Activated gamma-delta T cell treated with Interleukin-2 at 50 U/mL for 16 hours (primary cell): ENCODE data around the gene INS.

ENCODE experiments used
- DNase-seq: peaks from one replicate; pipeline ENCODE4 v3.0.0-alpha.2; 2020

Gene INS

GRCh38 chr11:2164861-2165555 is 4.0 kb upstream of the INS start:
- DNase-seq = no peak

GRCh38 chr11:2164081-2164480 is 3.1 kb upstream of the INS start:
- no peak for DNase-seq

- DNase-seq = no peak
Measured at GRCh38 chr11:2163428-2163978, 2.5 kb upstream of the INS start.

- no peak for DNase-seq
Measured at GRCh38 chr11:2159536-2160413, 1.2 kb downstream of the INS start.

- DNase-seq = no peak
Measured at GRCh38 chr11:2158966-2159365, 2.0 kb downstream of the INS start.

- no peak for DNase-seq
Measured at GRCh38 chr11:2158296-2158737, 2.7 kb downstream of the INS start.

GRCh38 chr11:2157294-2158040 is 3.5 kb downstream of the INS start:
- DNase-seq = no peak

GRCh38 chr11:2156416-2157182 is 4.4 kb downstream of the INS start:
- DNase-seq = peak; percentile 36

GRCh38 chr11:2155511-2155910 is 5.5 kb downstream of the INS start:
- no peak for DNase-seq

- no peak for DNase-seq
Measured at GRCh38 chr11:2154889-2155288, 6.1 kb downstream of the INS start.

- no peak for DNase-seq
Measured at GRCh38 chr11:2154195-2154585, 6.8 kb downstream of the INS start.

- DNase-seq = no peak
Measured at GRCh38 chr11:2153581-2154194, 7.3 kb downstream of the INS start.

GRCh38 chr11:2151500-2152257 is 9.3 kb downstream of the INS start:
- peak; percentile 76 for DNase-seq

GRCh38 chr11:2149864-2150847 is 10.9 kb downstream of the INS start:
- no peak for DNase-seq

GRCh38 chr11:2149460-2149859 is 11.5 kb downstream of the INS start:
- DNase-seq = no peak

- no peak for DNase-seq
Measured at GRCh38 chr11:2148595-2148994, 12.4 kb downstream of the INS start.

GRCh38 chr11:2147391-2147790 is 13.6 kb downstream of the INS start:
- DNase-seq = no peak

- DNase-seq = no peak
Measured at GRCh38 chr11:2146051-2146450, 15.0 kb downstream of the INS start.

GRCh38 chr11:2144544-2145248 is 16.3 kb downstream of the INS start:
- no peak for DNase-seq
